H9 (cell line): ENCODE results near the gene DEDD2. TPM values are rescaled to one million over a fixed set of nuclear protein-coding genes. Genes with fewer than 3 reads are reported as not detected.
A peak's percentile ranks its signal among the peaks of the same experiment; 100 is the strongest.

ENCODE experiments used
- DNase-seq: peaks from one replicate; pipeline ENCODE4 v3.0.0-alpha.2; 2017
- H2AFZ ChIP-seq: one replicate; pipeline ENCODE4 v1.6.1; 2013; ENCODE audit warnings: mild to moderate bottlenecking, low read length, control low read depth, moderate library complexity
- H2AK5ac ChIP-seq: 2 replicates; pipeline ENCODE4 v1.6.1; 2013; ENCODE audit warnings: low read length, control low read depth, mixed read lengths; ENCODE audit not compliant: insufficient read length
- H2BK120ac ChIP-seq: one replicate; pipeline ENCODE4 v1.6.1; 2013; ENCODE audit warnings: low read depth, mild to moderate bottlenecking, low read length, control low read depth, inconsistent platforms; ENCODE audit not compliant: poor library complexity, severe bottlenecking
- H2BK12ac ChIP-seq: 2 replicates; pipeline ENCODE4 v1.6.1; 2013; ENCODE audit warnings: low read length, control low read depth, mixed read lengths, low read depth; ENCODE audit not compliant: insufficient read length
- H2BK15ac ChIP-seq: 2 replicates; pipeline ENCODE4 v1.6.1; 2013; ENCODE audit warnings: low read depth, low read length, control low read depth
- H2BK20ac ChIP-seq: one replicate; pipeline ENCODE4 v1.6.1; 2013; ENCODE audit warnings: low read depth, mild to moderate bottlenecking, low read length, control low read depth, inconsistent platforms; ENCODE audit not compliant: poor library complexity, severe bottlenecking
- H2BK5ac ChIP-seq: 2 replicates; pipeline ENCODE4 v1.6.1; 2013; ENCODE audit warnings: low read length, control low read depth, mixed read lengths; ENCODE audit not compliant: insufficient read length
- H3K14ac ChIP-seq: 2 replicates; pipeline ENCODE4 v1.6.1; 2013; ENCODE audit warnings: low read length, control low read depth; ENCODE audit not compliant: insufficient read depth
- H3K18ac ChIP-seq: 2 replicates; pipeline ENCODE4 v1.6.1; 2013; ENCODE audit warnings: low read depth, mild to moderate bottlenecking, mixed read lengths, low read length, control low read depth; ENCODE audit not compliant: insufficient read length
- H3K23ac ChIP-seq: 2 replicates; pipeline ENCODE4 v1.6.1; 2013; ENCODE audit warnings: low read length, control low read depth, mixed read lengths, low read depth; ENCODE audit not compliant: insufficient read length
- H3K23me2 ChIP-seq: 2 replicates; pipeline ENCODE4 v1.6.1; 2013; ENCODE audit warnings: low read depth, mild to moderate bottlenecking, mixed read lengths, low read length, control low read depth; ENCODE audit not compliant: insufficient read length, poor library complexity, severe bottlenecking
- H3K27ac ChIP-seq: 2 replicates; pipeline ENCODE4 v1.5.1; 2013; ENCODE audit warnings: low read length, control low read depth, mixed read lengths, low read depth; ENCODE audit not compliant: insufficient read length
- H3K27me3 ChIP-seq: 2 replicates; pipeline ENCODE4 v1.6.1; 2013; ENCODE audit warnings: low read length, control low read depth, inconsistent platforms; ENCODE audit not compliant: insufficient read depth
- H3K4ac ChIP-seq: 2 replicates; pipeline ENCODE4 v1.6.1; 2013; ENCODE audit warnings: low read depth, mild to moderate bottlenecking, control low read depth, inconsistent platforms, low read length, moderate library complexity
- H3K4me1 ChIP-seq: 2 replicates; pipeline ENCODE4 v1.6.1; 2013; ENCODE audit warnings: low read length, control low read depth, inconsistent platforms; ENCODE audit not compliant: insufficient read depth
- H3K4me2 ChIP-seq: 2 replicates; pipeline ENCODE4 v1.6.1; 2013; ENCODE audit warnings: low read length, control low read depth, mixed read lengths; ENCODE audit not compliant: insufficient read length, insufficient read depth
- H3K56ac ChIP-seq: 2 replicates; pipeline ENCODE4 v1.6.1; 2013; ENCODE audit warnings: low read depth, mild to moderate bottlenecking, mixed read lengths, low read length, control low read depth; ENCODE audit not compliant: insufficient read length
- H3K79me1 ChIP-seq: 2 replicates; pipeline ENCODE4 v1.6.1; 2013; ENCODE audit warnings: low read depth, mild to moderate bottlenecking, moderate library complexity, low read length, control low read depth, inconsistent platforms; ENCODE audit not compliant: insufficient read depth, poor library complexity, severe bottlenecking
- H3K79me2 ChIP-seq: 2 replicates; pipeline ENCODE4 v1.6.1; 2013; ENCODE audit warnings: low read length, control low read depth, inconsistent platforms; ENCODE audit not compliant: insufficient read depth
- H3K9ac ChIP-seq: 2 replicates; pipeline ENCODE4 v1.6.1; 2013; ENCODE audit warnings: low read length, control low read depth, mixed read lengths; ENCODE audit not compliant: insufficient read length; ENCODE audit errors: extremely low read depth
- H3K9me3 ChIP-seq: one replicate; pipeline ENCODE4 v1.6.1; 2013; ENCODE audit warnings: low read depth, low read length, inconsistent platforms; ENCODE audit not compliant: control insufficient read depth
- H3T11ph ChIP-seq: one replicate; pipeline ENCODE4 v1.6.1; 2013; ENCODE audit warnings: mild to moderate bottlenecking, low read length, control low read depth, inconsistent platforms
- H4K20me1 ChIP-seq: one replicate; pipeline ENCODE4 v1.6.1; 2013; ENCODE audit not compliant: control insufficient read depth, insufficient read length, insufficient read depth
- H4K5ac ChIP-seq: 2 replicates; pipeline ENCODE4 v1.6.1; 2013; ENCODE audit warnings: low read depth, mild to moderate bottlenecking, mixed read lengths, low read length, control low read depth; ENCODE audit not compliant: insufficient read length
- H4K8ac ChIP-seq: replicated peaks from 2 replicates; pipeline ENCODE4 v1.6.1; 2013; ENCODE audit warnings: low read length, control low read depth, mixed read lengths, low read depth; ENCODE audit not compliant: insufficient read length
- H4K91ac ChIP-seq: 2 replicates; pipeline ENCODE4 v1.6.1; 2013; ENCODE audit warnings: low read depth, mild to moderate bottlenecking, moderate library complexity, mixed read lengths, low read length, control low read depth; ENCODE audit not compliant: insufficient read length
- H3K27ac Mint-ChIP-seq, 3 experiments: 2 replicates in 2 of 3; 3 replicates in 1 of 3; pipeline ENCODE4 v1.8.0; 2020 to 2021; ENCODE audit warnings: mixed read lengths in 3 of 3, mild to moderate bottlenecking in 1 of 3, moderate library complexity in 1 of 3
- H3K27me3 Mint-ChIP-seq: 2 replicates; pipeline ENCODE4 v1.8.0; 2021; ENCODE audit warnings: low read depth, mild to moderate bottlenecking, moderate library complexity, mixed read lengths
- H3K36me3 Mint-ChIP-seq, 3 experiments: 2 replicates in 2 of 3; 3 replicates in 1 of 3; pipeline ENCODE4 v1.8.0; 2020 to 2021; ENCODE audit warnings: low read depth in 3 of 3, mixed read lengths in 3 of 3; ENCODE audit not compliant: insufficient read depth in 1 of 3
- H3K4me1 Mint-ChIP-seq, 2 experiments: 2 replicates each; pipeline ENCODE4 v1.8.0; 2020; ENCODE audit warnings: mixed read lengths in 2 of 2
- H3K4me3 Mint-ChIP-seq, 2 experiments: 2 replicates in 1 of 2; 3 replicates in 1 of 2; pipeline ENCODE4 v1.8.0; 2020 to 2021; ENCODE audit warnings: mild to moderate bottlenecking in 2 of 2, mixed read lengths in 2 of 2, moderate library complexity in 1 of 2
- H3K9me3 Mint-ChIP-seq, 2 experiments: 2 replicates in 1 of 2; 3 replicates in 1 of 2; pipeline ENCODE4 v1.8.0; 2020; ENCODE audit warnings: mild to moderate bottlenecking in 2 of 2, mixed read lengths in 2 of 2, moderate library complexity in 1 of 2
- WGBS: extraction: QIAGEN DNeasy Blood & Tissue Kit; methylation state at CpG from one replicate; pipeline ENCODE4 v1.1.7; 2013; ENCODE audit warnings: missing lambda C conversion rate, low lambda C conversion rate, mixed read lengths; ENCODE audit not compliant: insufficient read length; ENCODE audit errors: extremely low coverage; 5-methylcytosine and 5-hydroxymethylcytosine counted together
- total RNA-seq: library from RNA; stranded (reverse); gene quantifications from 2 replicates; pipeline ENCODE4 v1.2.1, GENCODE V29; 2021
- TF ChIP-seq, protein P1 (sequence below): fragments of 200-600 bp; sonication (generic); conservative IDR thresholded peaks from 3 replicates; pipeline ENCODE4 v1.8.0; 2021; ENCODE audit warnings: antibody characterized with exemption, mild to moderate bottlenecking

The DEDD2 gene
- total RNA-seq, 1 experiment from 2014 or later = 32.3 TPM

GRCh38 chr19:42174188-42174587 is 43.3 kb downstream of the DEDD2 start:
- peaks cover 38% of the 10 kb centered on the region for H3K27me3 ChIP-seq
- no peak overlapping the region for H3K4ac ChIP-seq
- no peak overlapping the region for H4K8ac ChIP-seq
- no peak overlapping the region for H4K5ac ChIP-seq
- TF ChIP-seq, protein P1, sequence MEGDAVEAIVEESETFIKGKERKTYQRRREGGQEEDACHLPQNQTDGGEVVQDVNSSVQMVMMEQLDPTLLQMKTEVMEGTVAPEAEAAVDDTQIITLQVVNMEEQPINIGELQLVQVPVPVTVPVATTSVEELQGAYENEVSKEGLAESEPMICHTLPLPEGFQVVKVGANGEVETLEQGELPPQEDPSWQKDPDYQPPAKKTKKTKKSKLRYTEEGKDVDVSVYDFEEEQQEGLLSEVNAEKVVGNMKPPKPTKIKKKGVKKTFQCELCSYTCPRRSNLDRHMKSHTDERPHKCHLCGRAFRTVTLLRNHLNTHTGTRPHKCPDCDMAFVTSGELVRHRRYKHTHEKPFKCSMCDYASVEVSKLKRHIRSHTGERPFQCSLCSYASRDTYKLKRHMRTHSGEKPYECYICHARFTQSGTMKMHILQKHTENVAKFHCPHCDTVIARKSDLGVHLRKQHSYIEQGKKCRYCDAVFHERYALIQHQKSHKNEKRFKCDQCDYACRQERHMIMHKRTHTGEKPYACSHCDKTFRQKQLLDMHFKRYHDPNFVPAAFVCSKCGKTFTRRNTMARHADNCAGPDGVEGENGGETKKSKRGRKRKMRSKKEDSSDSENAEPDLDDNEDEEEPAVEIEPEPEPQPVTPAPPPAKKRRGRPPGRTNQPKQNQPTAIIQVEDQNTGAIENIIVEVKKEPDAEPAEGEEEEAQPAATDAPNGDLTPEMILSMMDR = no peak
- H3K9me3 ChIP-seq = no peaks in the 10 kb centered on the region
- no peaks in the 10 kb centered on the region for H3K79me2 ChIP-seq
- Mint-ChIP-seq H3K27me3 (peaks cover 65% of the 10 kb centered on the region), H3K4me3 (0 out of 5 replicates have a peak overlapping the region, but pooled peaks of 1 of the 2 experiments have one; percentile 84), H3K9me3 (no peaks in the 10 kb centered on the region), H3K36me3 (no peaks in the 10 kb centered on the region), H3K4me1 (peaks cover 8 to 20% of the 10 kb centered on the region in 2 experiments), H3K27ac (no peak overlapping the region)
- H3T11ph ChIP-seq = no peak overlapping the region
- no peak overlapping the region for H2BK12ac ChIP-seq
- no peak overlapping the region for H3K4me2 ChIP-seq
- H2BK5ac ChIP-seq = no peak overlapping the region
- H4K20me1 ChIP-seq = no peaks in the 10 kb centered on the region
- DNase-seq = no peak
- no CpG with 5 or more reads among the region's 11 CpGs for WGBS
- no peak overlapping the region for H2BK15ac ChIP-seq
- H2BK120ac ChIP-seq = no peak overlapping the region
- peaks cover 14% of the 10 kb centered on the region for H3K23me2 ChIP-seq
- no peak overlapping the region for H3K56ac ChIP-seq
- no peak overlapping the region for H3K23ac ChIP-seq
- no peak overlapping the region for H2BK20ac ChIP-seq
- no peak overlapping the region for H2AK5ac ChIP-seq
- H3K9ac ChIP-seq = no peak overlapping the region
- no peak overlapping the region for H3K27ac ChIP-seq
- H3K79me1 ChIP-seq = no peaks in the 10 kb centered on the region
- no peaks in the 10 kb centered on the region for H3K4me1 ChIP-seq
- H3K14ac ChIP-seq = no peak overlapping the region; the same call in 1 of the 2 replicates
- no peak overlapping the region for H3K18ac ChIP-seq
- H2AFZ ChIP-seq = no peak overlapping the region
- H4K91ac ChIP-seq = no peak overlapping the region
